ENCODE data around the gene CASQ2. TPM values are rescaled to one million over a fixed set of nuclear protein-coding genes. Genes with fewer than 3 reads are reported as not detected.

CASQ2 gene
- not detected in 2 replicates for total RNA-seq

GRCh38 chr1:115768549-115768948 lies at the start of gene CASQ2:
TSS of gene CASQ2 (minus strand) at chr1:115768714. CDS start at chr1:115768541, 173 bp downstream.

Other genes starting within 250 kb of the CASQ2 start
- gene VANGL1, start 126.7 kb downstream of the CASQ2 start, total RNA-seq = 6.2 and 8.8 TPM in 2 replicates
- under 0.01 TPM in 2 replicates for gene NHLH2, start 72.4 kb upstream of the CASQ2 start, total RNA-seq
- under 0.01 TPM in 1 of 2 replicates, not detected in the other for gene SLC22A15, start 207.8 kb upstream of the CASQ2 start, total RNA-seq

All from epithelial cell of umbilical artery (primary cell).